ENCODE measurements around the gene AURKB.
"Not testable (repeated sequence)": the region's sequence is repeated elsewhere in the genome, so short reads cannot be mapped to it uniquely, and the experiment has no call there.

Gene AURKB

DNA sequence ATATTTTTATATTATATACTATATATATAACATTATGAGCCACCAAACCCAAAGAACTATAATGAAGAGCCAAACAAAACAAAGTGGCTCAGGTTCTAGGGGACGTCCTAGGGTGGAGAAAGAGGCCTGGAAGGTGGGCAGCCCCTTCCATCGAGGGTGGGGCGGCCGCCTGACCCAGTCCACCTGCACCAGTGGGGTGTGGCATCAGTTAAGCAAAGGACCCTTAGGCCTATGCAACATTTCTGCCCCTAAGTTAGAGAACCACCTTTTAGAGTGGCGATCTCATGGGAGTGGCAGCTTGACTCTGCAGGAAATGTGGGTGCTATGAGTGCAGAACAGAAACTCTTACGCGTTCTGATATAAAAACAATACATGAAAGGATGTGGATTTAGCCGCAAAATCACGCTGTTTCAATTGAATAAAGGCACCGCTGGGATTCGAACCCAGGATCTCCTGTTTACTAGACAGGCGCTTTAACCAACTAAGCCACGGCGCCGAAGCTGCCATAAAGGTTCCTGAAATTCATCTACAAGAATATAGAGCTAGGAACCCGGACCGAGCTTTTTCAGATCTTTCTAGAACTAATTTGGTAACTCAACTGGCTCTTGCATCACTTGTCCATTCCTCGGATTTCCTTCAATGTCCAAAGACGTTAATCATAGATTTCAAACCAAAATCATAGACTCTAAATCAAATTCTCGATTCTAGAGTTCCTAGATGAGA, 15.6 kb upstream of the AURKB start:
- peak; percentile 26 to 54 for DNase-seq (ENCODE audit: low read depth in 2 of 2)

DNA sequence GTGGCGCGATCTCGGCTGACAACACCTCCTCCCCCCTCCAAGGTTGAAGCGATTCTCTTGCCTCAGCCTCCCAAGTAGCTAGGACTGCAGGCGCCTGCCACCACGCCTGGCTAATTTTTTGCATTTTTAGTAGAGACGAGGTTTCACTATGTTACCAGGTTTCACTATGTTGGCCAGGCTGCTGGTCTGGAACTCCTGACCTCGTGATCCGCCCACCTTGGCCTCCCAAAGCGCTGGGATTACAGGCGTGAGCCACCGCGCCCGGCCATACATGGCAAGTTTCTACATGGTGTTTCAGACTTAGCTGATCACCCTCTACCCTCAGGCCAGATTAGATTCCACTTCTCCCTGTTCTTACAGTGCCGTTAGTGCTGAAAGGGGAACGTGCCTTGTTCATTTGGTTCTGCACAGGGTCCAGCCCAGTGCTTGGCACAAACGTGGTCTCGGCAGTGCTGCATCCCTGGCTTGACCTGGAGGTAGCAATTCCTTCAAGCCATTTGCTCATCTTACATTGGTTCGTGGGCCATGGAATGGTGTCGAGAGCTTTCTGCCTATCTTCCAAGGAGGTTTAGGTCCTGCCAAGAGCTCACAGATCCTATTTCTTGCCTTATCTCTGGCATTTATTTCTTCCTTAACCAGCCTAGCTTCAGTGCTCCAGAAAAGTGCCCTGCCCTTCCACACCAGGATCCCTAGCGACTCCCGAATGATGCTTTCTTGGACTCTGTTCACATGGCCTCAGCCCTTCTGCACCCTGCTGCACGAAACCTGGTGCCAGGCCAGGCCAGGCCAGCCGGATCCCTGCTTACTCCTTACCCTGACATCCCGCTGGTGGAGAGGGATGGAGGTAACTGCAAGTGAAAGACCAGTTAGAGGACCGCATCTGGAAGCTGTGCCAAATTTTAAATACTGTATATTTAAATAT, 14.8 kb upstream of the AURKB start:
- DNase-seq (ENCODE audit: low read depth in 2 of 2) = no peak

DNA sequence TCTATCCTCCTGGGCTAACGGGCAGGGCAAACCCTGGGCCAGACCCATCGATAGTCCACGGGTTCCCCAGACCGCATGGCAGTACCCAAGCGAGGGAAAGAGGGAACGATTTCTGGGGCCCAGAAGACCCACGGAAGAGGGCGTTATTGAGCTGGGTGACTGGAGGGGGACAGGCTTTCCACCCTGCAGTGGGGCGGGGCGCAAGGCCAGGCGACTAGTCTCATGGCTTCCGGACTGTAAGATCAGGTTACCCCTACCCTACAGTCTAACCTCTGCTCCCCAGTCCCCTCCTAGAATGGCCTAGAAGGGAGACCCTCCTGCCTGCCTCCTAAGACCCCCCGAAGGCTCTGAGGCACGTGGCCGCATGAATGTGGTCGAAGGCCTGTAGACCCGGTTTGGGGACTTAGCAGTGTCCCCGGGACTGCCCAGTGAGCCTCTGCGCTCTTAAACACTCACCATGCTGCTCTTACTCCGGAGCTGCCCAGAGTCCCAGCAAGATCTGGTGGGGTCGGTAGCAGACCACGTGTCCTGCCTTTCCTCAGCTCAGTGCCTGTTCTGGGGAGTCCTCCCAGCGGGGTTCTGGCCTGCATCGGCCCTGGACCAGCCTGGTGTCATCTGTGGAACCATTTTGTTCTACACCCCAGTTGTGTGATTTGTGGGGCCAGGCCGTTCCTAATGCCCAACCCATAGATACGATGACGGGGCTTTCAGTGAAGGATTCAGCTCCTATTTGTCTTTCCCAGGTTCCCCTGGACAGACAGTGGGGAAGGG, 13.2 kb upstream of the AURKB start:
- DNase-seq (ENCODE audit: low read depth in 2 of 2) = peak; percentile 15 to 43

DNA sequence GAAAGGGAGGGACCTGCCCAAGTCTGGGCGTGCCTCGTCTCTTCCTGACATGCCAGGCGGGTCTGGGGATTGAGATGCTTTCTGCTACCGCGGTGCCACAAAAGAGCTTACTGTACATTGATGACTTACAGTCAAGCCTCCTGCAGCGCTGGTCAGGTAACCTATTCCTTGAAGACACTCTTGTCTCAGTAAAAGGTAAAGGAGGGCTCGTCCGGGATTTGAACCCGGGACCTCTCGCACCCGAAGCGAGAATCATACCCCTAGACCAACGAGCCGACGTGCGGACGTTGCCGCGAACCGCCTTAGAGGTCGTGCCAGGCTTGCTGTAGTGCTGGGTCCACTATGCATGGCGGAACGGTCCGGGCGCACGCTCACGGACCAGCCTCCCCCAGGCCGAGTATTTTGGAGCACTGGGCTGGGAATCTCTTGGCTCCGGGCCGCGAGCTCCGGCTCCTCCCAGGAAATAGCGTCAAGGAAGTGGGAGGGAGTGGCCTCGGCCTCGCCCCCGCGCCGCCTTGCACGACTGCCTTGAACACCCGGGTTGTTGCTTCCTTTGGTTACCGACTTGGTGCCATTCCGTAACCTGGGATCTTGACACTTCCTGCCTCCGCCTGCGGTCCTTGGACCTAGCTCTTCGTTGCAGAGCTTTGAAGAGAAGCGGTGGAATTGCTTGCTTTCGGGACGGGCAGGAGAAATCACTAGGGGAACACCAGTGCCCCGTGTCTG, 12.4 kb upstream of the AURKB start:
- peak; percentile 83 to 84 for DNase-seq (ENCODE audit: low read depth in 2 of 2)

DNA sequence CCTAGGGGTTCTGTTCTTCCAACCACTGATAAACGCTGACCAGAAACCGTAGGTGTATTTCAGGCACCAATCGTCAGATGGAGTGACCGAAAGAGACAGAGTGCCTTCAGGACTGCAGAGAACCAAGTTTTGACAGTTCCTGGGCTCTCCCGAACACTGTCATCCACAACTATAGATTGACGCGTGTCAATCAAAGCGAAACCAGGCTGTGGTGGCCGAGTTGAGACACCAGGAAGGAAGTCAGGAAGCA, 11.9 kb upstream of the AURKB start:
- no peak for DNase-seq (ENCODE audit: low read depth in 2 of 2)

DNA sequence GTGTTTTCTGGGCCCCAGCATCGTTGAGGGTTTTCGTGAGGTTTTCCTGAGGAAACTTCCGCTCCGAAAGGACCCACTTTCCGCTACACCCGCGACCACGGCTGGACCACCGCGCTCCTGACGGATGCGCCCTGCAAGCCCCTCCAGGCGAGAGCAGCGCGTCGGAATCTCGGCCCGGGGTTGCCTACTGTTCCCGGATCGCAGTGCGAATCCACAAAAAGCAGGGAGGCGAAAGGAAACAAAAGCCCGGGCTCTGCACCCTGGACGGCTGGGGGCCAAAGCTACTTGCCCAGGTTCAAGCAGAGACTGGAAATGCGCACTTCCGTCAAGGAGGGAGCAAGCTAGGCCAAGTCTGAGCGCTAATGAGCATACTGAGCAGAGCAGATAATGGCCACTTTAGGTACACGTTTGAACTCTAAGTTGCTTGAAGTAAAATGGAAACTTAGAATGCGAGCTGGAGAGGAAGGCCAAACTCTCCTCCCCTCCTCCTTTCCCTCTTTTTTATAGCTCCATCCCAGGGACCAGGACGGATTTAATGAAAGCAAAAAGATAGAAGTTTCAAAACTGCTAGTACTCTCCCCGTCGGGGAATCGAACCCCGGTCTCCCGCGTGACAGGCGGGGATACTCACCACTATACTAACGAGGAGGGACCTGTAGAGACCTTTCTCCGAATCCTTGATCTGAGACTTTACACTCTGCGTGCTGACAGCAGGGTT, 11.4 kb upstream of the AURKB start:
- peak; percentile 68 to 85 for DNase-seq (ENCODE audit: low read depth in 2 of 2)

DNA sequence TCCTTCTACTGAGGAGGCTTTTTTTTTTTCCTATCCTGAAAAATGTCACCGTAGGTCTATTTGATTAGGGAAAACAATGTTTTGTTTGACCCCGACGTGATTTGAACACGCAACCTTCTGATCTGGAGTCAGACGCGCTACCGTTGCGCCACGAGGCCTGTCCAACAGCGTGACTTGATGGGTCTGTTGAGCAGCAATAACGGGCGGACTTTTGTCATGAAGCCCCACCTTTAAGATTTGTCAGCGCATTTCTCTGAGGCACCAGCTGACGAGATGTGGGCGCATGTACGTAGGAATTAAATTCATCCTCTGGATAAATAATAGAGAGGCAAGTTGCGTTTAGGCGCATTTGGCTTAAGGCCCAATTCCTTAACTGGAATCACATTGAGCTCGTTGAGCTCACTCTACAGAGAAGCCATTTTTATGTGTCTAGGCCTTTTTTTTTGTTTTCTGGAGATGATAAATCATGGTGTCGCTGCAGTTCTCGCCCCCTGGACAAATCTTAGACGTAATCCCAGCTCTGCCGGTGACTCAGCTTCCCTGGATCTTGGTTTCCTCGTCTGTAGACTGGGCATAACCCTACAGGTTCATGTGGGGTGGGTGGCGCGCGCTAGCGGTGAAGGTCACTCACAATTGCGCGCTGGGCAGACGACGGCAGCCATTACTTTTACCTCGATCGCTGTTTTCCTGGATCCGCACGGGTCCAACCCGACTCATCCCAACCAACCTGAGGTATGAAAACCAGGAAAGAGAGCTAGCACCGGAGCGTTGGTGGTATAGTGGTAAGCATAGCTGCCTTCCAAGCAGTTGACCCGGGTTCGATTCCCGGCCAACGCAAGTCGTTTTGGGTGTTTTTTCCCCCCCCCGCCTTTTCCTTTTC, 10.6 kb upstream of the AURKB start:
- DNase-seq (ENCODE audit: low read depth in 2 of 2) = peak; percentile 71 to 89

DNA sequence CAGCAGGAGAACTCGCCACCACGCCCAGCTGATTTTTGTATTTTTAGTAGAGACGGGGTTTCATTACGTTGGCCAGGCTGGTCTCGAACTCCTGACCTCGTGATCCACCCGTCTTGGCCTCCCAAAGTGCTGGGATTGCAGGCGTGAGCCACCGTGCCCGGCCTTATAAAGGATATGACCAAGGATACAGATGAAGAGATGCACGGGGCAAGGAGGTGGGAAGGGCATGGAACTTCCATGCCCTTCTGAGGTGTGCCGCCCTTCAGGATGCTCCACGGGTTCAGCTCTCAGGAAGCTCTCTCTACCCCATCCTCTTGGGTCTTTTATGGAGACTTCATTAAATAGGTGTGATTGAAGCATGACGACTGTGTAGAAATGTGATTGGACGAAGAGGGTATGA, 3.6 kb upstream of the AURKB start:
- not testable (repeated sequence) for DNase-seq (ENCODE audit: low read depth in 2 of 2)

DNA sequence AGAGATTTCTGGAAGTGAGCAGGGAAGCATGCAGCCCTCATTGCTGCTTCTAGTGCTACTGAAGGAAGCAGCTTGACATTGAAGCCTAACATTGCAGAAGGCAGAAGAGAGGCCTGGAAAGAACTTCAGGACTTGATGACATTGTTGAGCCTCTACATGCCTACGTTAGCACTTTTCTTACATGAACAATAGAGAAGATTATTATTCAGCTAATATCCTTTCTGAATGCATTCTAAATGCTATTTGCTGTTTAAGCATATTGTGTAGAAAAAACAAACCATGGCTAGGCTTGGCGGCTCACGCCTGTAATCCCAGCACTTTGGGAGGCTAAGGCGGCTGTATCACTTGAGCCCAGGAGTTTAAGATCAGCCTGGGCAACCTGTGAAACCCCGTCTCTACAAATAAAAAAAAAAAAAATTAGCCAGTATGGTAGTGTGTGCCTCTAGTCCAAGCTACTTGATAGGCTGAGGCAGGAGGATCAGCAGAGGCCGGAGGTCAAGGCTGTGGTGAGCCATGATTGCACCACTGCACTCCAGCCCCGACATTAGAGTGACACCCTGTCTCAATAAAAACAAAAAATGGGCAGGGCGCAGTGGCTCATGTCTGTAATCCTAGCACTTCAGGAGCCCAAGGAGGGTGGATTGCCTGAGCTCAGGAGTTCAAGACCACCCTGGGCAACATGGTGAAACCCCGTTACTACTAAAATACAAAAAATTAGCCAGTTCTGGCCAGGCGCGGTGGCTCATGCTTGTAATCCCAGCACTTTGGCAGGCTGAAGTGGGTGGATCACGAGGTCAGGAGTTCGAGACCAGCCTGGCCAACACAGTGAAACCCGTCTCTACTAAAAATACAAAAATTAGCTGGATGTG, 2.2 kb upstream of the AURKB start:
- DNase-seq (ENCODE audit: low read depth in 2 of 2) = no peak

DNA sequence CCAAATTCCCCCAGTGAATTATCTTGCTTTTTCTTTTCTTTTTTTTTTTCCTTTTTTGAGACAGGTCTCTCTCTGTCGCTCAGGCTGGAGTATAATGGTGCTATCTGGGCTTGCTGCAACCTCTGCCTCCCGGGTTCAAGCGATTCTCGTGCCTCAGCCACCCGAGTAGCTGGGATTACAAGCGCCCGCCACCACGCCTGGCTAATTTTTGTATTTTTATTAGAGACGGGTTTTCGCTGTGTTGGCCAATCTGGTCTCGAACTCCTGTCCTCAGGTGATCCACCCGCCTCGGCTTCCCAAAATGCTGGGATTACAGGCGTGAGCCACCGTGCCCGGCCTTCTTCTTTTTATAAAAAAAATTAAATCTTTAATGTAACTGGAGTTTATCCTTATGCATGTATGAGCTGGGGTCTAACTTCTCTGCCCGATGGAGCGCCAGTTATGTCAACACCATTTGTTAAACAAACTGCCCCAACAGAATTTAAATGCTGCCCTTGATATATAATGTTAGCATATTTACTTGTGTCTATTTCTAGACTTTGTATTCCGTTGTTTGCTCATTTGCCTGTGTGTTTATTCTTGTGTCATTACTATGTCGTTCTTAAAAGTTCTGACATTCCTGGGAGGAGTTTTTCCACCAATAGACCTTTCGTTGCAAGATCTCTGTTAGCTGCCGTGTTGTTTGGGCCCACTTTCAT, 535 bp upstream of the AURKB start:
- DNase-seq (ENCODE audit: low read depth in 2 of 2) = no peak

DNA sequence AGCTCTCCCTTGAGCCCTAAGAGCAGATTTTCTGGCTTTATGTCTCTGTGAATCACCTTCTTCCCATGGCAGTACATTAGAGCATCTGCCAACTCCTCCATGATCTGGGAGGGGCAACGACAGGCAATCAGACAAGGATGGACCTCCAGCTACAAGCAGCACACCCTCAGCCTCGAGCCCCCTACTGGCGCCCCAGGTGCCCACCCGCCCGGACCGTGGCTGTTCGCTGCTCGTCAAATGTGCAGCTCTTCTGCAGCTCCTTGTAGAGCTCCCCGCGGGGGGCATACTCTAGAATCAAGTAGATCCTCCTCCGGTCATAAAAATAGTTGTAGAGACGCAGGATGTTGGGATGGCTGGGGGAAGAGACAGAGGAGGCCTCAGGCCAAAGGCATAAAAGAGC, 3.8 kb downstream of the AURKB start:
- DNase-seq (ENCODE audit: low read depth in 2 of 2) = no peak

DNA sequence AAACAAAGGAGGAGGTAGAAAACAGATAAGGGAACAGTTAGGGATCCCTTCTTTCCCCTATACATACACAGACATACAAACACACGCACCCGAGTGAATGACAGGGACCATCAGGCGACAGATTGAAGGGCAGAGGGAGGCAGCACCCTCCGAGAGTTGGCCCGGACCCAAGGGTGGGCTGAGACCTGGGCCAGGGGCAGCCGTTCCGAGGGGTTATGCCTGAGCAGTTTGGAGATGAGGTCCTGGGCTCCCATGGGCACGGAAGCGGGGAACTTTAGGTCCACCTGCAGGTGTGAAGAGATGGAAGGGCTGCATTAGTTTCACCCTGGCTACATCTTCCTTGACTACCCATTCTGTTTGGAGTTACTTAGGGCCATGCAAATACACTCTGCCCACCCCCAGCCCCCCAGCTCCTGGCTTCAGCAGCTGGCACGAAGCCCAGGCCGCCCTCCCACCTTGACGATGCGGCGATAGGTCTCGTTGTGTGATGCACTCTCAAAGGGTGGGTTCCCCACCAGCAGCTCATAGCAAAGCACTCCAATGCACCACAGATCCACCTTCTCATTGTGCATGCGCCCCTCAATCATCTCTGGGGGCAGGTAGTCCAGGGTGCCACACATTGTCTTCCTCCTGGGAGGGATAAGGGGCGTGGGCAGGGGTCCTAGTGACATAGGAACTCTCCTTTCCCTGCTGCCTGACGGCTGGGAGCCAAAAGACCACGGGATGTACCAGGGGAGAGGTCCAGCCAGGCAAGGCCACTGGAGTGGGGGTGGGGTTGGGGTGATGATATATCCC, 5.4 kb downstream of the AURKB start:
- DNase-seq (ENCODE audit: low read depth in 2 of 2) = no peak

DNA sequence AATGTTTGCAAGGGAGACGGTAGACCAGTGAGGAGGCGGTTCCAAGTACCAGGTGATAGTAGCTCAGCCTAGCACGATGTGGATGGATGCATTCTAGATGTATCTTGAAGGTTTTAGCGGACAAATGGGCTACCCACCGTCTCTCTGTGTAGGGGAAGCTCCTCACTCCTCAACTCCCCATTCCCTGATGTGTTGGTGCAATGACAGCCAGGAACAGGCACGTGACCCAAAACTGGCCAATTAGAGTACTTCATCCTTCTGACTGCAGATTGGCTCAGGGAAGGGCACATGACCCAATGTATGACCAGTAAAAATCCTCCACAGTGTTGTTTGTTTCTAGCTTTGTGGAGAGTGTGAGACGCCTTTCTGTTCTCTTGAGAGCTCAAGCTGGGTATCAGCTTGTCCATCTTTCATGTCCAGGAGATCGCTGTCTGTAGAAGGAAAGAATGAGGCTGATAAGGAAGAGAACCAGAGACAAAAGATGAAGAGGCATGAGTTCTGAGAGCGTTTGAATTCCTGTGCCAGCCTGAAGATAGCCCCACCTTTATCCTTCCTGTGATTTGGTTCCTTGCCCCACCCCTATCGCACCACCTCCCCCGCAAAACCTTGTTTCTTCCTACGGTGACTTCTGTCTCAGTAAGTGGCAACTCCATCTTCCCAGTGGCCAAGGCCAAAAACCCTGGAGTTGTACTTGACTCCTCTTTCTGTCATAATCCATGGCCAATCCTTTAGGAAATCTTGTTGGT, 18.1 kb downstream of the AURKB start:
- DNase-seq (ENCODE audit: low read depth in 2 of 2) = no peak

DNA sequence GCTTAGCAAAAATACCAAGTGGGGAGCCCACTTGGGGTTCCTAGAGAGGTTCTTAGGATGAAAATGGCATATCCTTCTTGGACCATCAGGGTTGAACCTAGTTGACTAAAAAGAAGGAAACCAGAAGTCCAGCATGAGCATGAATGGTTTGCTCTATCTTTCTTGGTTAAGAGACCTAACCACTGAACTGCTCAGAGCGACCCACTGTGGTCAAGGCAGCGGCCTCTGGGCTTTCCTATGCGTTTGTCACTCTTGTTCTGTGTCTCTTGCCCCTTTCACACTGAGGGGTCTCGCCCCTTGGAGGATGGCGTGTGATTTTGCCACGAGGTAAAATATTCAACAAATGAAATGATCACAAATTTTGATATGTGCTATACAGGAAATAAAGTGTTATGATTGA, 19.9 kb downstream of the AURKB start:
- no peak for DNase-seq (ENCODE audit: low read depth in 2 of 2)

DNA sequence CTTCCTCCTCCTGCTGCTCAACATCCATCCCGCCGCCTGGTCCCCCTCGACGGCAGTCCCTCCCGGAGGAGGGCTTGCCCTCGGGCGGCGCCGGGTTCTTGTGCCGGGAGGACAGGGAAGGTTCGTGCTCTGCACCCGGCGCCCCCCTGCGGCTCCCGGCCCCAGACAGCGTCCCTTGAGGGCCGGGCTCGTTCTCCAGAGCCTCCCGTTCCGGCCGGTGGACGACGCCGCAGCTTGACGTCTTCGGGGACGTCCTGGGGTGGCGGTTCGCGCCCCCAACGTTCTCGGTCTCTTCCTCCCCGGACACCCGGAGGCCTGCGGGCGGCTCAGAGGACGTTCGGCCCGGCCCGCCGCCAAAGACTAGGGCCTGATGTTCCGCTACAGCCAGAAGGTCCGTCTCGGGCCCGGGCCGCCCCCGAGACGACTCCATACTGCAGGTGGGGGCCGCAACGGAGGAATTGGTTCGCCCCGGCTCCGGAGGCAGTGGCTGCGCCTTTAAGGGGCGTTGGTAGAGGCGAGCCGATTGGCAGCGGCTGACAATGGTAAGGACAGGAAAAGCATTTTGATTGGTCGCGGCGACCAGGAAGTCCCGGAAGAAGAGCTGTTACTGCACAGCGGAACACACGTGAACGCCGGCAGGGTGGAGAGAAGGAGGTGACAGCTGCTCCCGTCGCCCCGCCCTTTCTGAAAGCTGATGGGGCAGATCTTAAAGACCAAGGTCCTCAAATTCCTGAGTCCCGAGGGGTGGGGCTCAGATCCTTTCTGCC, 20.5 kb downstream of the AURKB start, which contains the start of gene BORCS6:
Gene BORCS6 (minus strand): TSS at position 470 of the 767 bp plus-strand sequence. CDS start 40 bp downstream, at position 430.
- DNase-seq (ENCODE audit: low read depth in 2 of 2) = peak; percentile 94

DNA sequence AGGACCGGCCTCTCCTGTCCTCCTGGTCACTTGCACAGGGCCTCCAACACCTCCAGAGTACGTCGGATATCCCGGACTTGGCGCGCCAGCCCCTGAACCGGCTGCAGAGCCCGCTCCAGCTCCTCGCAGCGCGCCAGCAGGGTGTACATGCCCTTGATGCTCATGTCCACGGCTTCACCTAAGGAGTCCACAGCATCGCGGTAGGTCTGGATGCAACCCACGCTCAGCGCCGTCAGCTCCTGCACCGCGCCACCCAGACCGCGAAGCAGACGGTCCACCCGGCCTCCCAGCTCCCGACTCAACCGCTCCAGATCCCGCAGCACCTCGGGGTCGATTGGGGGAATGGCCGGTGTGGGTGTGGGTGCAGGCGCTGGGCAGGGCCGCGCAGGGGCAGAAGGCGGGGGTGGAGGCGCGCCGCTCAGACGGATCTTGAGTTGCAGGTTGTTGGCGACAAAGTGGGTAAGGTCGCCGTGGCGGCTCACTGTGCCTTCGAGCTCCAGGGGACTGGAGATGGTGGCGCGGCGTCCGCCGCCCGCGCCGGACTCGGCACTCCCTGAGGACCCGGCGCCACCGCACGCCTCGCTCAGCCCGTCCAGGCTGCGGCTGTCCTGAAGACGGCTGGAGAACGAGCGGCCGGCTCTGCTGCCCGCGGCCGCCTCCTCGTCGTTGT, 21.2 kb downstream of the AURKB start:
- no peak for DNase-seq (ENCODE audit: low read depth in 2 of 2)

All from stimulated activated CD8-positive, alpha-beta memory T cell treated with anti-CD3 and anti-CD28 coated beads, Interleukin-7, amount 100 ng/mL, for 4 hours (primary cell).